GM12878 (cell line): ENCODE results near the gene MPIG6B. TPM values are rescaled to one million over a fixed set of nuclear protein-coding genes. Genes with fewer than 3 reads are reported as not detected.

ENCODE experiments used
- BCL3 ChIP-seq: IDR thresholded peaks from 2 replicates; pipeline ENCODE4 v1.6.1; 2011; ENCODE audit warnings: borderline replicate concordance, low read depth, mild to moderate bottlenecking, moderate library complexity, low read length; ENCODE audit not compliant: insufficient read depth, poor library complexity, severe bottlenecking
- CUX1 ChIP-seq: IDR thresholded peaks from 2 replicates; pipeline ENCODE4 v1.6.1; 2012; ENCODE audit warnings: improper control_type of control experiment, low read depth, low read length; ENCODE audit not compliant: insufficient replicate concordance
- FOXM1 ChIP-seq: IDR thresholded peaks from 2 replicates; pipeline ENCODE4 v1.6.1; 2012; ENCODE audit warnings: low read depth, mild to moderate bottlenecking, inconsistent platforms, low read length, moderate library complexity
- IRF5 ChIP-seq: fragments of 450-650 bp; IDR thresholded peaks from 2 replicates; pipeline ENCODE4 v1.6.1; 2017; ENCODE audit warnings: borderline replicate concordance
- JUND ChIP-seq: IDR thresholded peaks from 2 replicates; pipeline ENCODE4 v1.6.1; 2012; ENCODE audit warnings: low read depth, mild to moderate bottlenecking, low read length, improper control_type of control experiment, moderate library complexity
- MXI1 ChIP-seq: fragments of 150-350 bp; IDR thresholded peaks from 2 replicates; pipeline ENCODE4 v1.6.1; 2011; ENCODE audit warnings: low read depth, mild to moderate bottlenecking, inconsistent platforms, low read length, improper control_type of control experiment
- RAD51 ChIP-seq: fragments of 450-650 bp; IDR thresholded peaks from 2 replicates; pipeline ENCODE4 v1.6.1; 2016; ENCODE audit warnings: moderate library complexity, mild to moderate bottlenecking, inconsistent platforms
- RB1 ChIP-seq: fragments of 450-650 bp; formaldehyde crosslinking; IDR thresholded peaks from 2 replicates; pipeline ENCODE4 v1.6.1; 2017; ENCODE audit warnings: mild to moderate bottlenecking, borderline replicate concordance
- SIN3A ChIP-seq: IDR thresholded peaks from 2 replicates; pipeline ENCODE4 v1.6.1; 2012; ENCODE audit warnings: low read depth, low read length, improper control_type of control experiment
- SMAD5 ChIP-seq: IDR thresholded peaks from 2 replicates; pipeline ENCODE4 v1.6.1; 2016; ENCODE audit warnings: antibody characterized with exemption, low read depth
- ZNF207 ChIP-seq: fragments of 450-650 bp; IDR thresholded peaks from 2 replicates; pipeline ENCODE4 v1.6.1; 2014; ENCODE audit warnings: antibody characterized with exemption, mild to moderate bottlenecking, borderline replicate concordance
- ZNF217 ChIP-seq: fragments of 450-650 bp; IDR thresholded peaks from 2 replicates; pipeline ENCODE4 v1.6.1; 2017; ENCODE audit warnings: antibody characterized with exemption, mild to moderate bottlenecking
- polyA plus RNA-seq, 11 experiments: library from polyadenylated mRNA; depleted of rRNA in 4 of 11; unstranded in 6 of 11; stranded (reverse) in 5 of 11; fragments of >200 nt; fragmentation: Nextera tagmentation in 4 of 11; fragmentation: Illumina TruSeq in 1 of 11; extraction: Ambion mirVana in 4 of 11; extraction: Trizol in 1 of 11; gene quantifications; 1 replicate in 1 of 11; 2 replicates in 10 of 11; pipeline versions ENCODE4 v1.2.1 to v1.2.3, GENCODE V29; 2011 to 2016; ENCODE audit warnings: inconsistent platforms in 2 of 11, missing spikeins in 2 of 11, low read depth in 1 of 11
- total RNA-seq, 4 experiments: library from RNA; depleted of rRNA in 3 of 4; stranded (reverse); fragments of >200 nt in 3 of 4; fragmentation: Illumina TruSeq in 1 of 4; extraction: Trizol in 1 of 4; gene quantifications; 2 replicates each; pipeline versions ENCODE4 v1.2.1 to v1.2.3, GENCODE V29; 2013 to 2021
- TF ChIP-seq, protein P1 (sequence below): fragments of 450-650 bp; formaldehyde crosslinking; IDR thresholded peaks from 2 replicates; pipeline ENCODE4 v1.4.0; 2022; ENCODE audit warnings: mild to moderate bottlenecking, moderate library complexity
- TF ChIP-seq, protein P2 (sequence below), 3 experiments: IDR thresholded peaks in 2 of 3; conservative IDR thresholded peaks in 1 of 3; 2 replicates each; pipeline ENCODE4 v1.5.1; 2011; ENCODE audit warnings: low read depth in 3 of 3, low read length in 3 of 3, mild to moderate bottlenecking in 3 of 3, control low read depth in 2 of 3, moderate library complexity in 2 of 3, inconsistent platforms in 1 of 3, mixed read lengths in 1 of 3; ENCODE audit not compliant: control insufficient read depth in 2 of 3, insufficient read depth in 1 of 3; ENCODE audit errors: extremely low read depth in 1 of 3

Gene MPIG6B
- total and polyA plus RNA-seq, 10 of the 15 experiments (the other 5 are each of a cell fraction or from before 2014, with no cell fraction given) = not detected

GRCh38 chr6:31680226-31681134, 42.7 kb upstream of the MPIG6B start, which contains the start of gene LY6G5C (continued):
- TF ChIP-seq CUX1 (no peak), JUND (no peak), IRF5 (no peak), MXI1 (0 out of 2 replicates have a peak, but pooled peaks have one; percentile 24), SMAD5 (no peak), FOXM1 (no peak; the same call in 1 of the 2 replicates), BCL3 (no peak), ZNF207 (no peak), RAD51 (no peak), ZNF217 (no peak), SIN3A (no peak), RB1 (no peak)
- TF ChIP-seq, protein P1, sequence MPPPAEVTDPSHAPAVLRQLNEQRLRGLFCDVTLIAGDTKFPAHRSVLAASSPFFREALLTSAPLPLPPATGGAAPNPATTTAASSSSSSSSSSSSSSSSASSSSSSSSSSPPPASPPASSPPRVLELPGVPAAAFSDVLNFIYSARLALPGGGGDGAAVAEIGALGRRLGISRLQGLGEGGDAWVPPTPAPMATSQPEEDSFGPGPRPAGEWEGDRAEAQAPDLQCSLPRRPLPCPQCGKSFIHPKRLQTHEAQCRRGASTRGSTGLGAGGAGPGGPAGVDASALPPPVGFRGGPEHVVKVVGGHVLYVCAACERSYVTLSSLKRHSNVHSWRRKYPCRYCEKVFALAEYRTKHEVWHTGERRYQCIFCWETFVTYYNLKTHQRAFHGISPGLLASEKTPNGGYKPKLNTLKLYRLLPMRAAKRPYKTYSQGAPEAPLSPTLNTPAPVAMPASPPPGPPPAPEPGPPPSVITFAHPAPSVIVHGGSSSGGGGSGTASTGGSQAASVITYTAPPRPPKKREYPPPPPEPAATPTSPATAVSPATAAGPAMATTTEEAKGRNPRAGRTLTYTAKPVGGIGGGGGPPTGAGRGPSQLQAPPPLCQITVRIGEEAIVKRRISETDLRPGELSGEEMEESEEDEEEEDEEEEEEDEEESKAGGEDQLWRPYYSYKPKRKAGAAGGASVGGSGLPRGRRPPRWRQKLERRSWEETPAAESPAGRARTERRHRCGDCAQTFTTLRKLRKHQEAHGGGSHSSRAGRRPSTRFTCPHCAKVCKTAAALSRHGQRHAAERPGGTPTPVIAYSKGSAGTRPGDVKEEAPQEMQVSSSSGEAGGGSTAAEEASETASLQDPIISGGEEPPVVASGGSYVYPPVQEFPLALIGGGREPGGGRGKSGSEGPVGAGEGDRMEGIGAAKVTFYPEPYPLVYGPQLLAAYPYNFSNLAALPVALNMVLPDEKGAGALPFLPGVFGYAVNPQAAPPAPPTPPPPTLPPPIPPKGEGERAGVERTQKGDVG (CRISPR knock-in tag) = no peak
- TF ChIP-seq, protein P2, sequence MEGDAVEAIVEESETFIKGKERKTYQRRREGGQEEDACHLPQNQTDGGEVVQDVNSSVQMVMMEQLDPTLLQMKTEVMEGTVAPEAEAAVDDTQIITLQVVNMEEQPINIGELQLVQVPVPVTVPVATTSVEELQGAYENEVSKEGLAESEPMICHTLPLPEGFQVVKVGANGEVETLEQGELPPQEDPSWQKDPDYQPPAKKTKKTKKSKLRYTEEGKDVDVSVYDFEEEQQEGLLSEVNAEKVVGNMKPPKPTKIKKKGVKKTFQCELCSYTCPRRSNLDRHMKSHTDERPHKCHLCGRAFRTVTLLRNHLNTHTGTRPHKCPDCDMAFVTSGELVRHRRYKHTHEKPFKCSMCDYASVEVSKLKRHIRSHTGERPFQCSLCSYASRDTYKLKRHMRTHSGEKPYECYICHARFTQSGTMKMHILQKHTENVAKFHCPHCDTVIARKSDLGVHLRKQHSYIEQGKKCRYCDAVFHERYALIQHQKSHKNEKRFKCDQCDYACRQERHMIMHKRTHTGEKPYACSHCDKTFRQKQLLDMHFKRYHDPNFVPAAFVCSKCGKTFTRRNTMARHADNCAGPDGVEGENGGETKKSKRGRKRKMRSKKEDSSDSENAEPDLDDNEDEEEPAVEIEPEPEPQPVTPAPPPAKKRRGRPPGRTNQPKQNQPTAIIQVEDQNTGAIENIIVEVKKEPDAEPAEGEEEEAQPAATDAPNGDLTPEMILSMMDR (IDR thresholded peaks at IDR 0.05 in 2 of 3, conservative IDR thresholded peaks at IDR 0.05 in 1 of 3; ENCODE audit: control insufficient read depth in 2 of 3, extremely low read depth in 1 of 3, insufficient read depth in 1 of 3, low read depth in 3 of 3, low read length in 3 of 3) = peak; percentile 74 to 91 (median 75); a peak in 5 of 6 replicates
